AG09309 (cell line): Measurements from ENCODE around the gene MAP3K2.

Experiments used
- DNase-seq: peaks from one replicate; pipeline ENCODE4 v3.0.0-alpha.2; 2010; ENCODE audit warnings: low read depth
- H3K4me3 ChIP-seq: 2 replicates; pipeline ENCODE4 v1.5.1; 2011; ENCODE audit warnings: mild to moderate bottlenecking, low read depth, low read length, moderate library complexity; ENCODE audit not compliant: control insufficient read depth
- CTCF ChIP-seq: IDR thresholded peaks from 2 replicates; pipeline ENCODE4 v1.5.1; 2011; ENCODE audit warnings: mild to moderate bottlenecking, low read depth, low read length, inconsistent platforms; ENCODE audit not compliant: insufficient read depth, control insufficient read depth; ENCODE audit errors: missing control alignments

The MAP3K2 gene

GRCh38 chr2:127400533-127400896 lies 12.7 kb upstream of the MAP3K2 start:
- no peak overlapping the region for H3K4me3 ChIP-seq
- no peak for DNase-seq
- TF ChIP-seq CTCF: no peak

- no peak for TF ChIP-seq CTCF
- peak; percentile 59 for DNase-seq
- H3K4me3 ChIP-seq: no peak overlapping the region
These were observed 10.4 kb upstream of the MAP3K2 start for GRCh38 chr2:127398239-127398590.

- TF ChIP-seq CTCF: no peak
- no peak overlapping the region for H3K4me3 ChIP-seq
- DNase-seq: no peak
These were observed 9.9 kb upstream of the MAP3K2 start for GRCh38 chr2:127397568-127398238.

GRCh38 chr2:127394492-127394891 lies 6.7 kb upstream of the MAP3K2 start:
- no peak for DNase-seq
- no peak for TF ChIP-seq CTCF
- no peak overlapping the region for H3K4me3 ChIP-seq

GRCh38 chr2:127392828-127393578 lies 5.2 kb upstream of the MAP3K2 start:
- H3K4me3 ChIP-seq: no peak overlapping the region
- no peak for TF ChIP-seq CTCF
- no peak for DNase-seq

GRCh38 chr2:127392133-127392827 lies 4.5 kb upstream of the MAP3K2 start:
- no peak for DNase-seq
- no peak overlapping the region for H3K4me3 ChIP-seq
- no peak for TF ChIP-seq CTCF
